Right lobe of liver (tissue), 4 donors: ENCODE data around the gene SMIM17.

Experiments used
- POLR2A ChIP-seq: fragments of 450-650 bp; IDR thresholded peaks from one replicate; pipeline ENCODE4 v1.6.1; 2017; ENCODE audit warnings: antibody characterized with exemption, mild to moderate bottlenecking
- TF ChIP-seq, protein P1 (sequence below), 4 donors: fragments of 200-600 bp in 3 of 4; fragments of 450-650 bp in 1 of 4; IDR thresholded peaks; one replicate each; pipeline versions ENCODE4 v1.5.1 to v1.8.0; 2016 to 2022; ENCODE audit warnings: antibody characterized with exemption in 4 of 4, mild to moderate bottlenecking in 2 of 4
- donor health status: DM: no; HTN: no; CAD: no.
- donor health status: DM: no; HTN: no; CAD: no.
- donor health status: DM: no; HTN: yes; CAD: no.

DNA sequence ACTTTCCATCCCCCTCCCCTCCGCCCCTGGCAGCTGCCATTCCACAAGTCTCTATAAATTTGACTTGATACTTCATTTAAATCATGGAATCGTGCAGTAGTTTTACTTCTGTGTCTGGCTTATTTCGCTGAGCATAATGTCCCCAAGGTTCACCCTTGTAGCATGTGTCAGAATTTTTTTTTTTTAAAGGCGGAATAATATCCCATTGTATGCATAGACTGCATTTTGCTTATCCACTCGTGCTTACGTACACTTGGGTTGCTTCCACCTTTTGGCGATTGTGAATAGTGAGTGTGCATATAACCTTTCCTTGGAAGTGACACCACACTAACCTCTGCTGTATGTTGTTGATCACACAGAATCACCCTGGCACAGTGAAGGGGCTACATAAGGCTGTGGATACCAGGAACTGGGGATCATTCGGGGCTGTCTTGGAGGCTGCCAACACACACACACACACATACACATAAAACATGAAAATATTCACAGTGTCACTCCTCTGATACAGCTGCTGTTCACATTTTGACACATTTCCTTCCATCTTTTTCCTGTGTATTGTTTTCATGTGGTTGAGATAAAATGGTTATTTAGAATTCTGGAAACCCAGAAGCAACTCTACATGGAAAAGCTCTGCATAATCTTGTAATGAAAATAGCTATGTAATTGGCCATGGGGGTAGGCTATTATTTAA is 34.5 kb upstream of the SMIM17 start:
- TF ChIP-seq, protein P1, sequence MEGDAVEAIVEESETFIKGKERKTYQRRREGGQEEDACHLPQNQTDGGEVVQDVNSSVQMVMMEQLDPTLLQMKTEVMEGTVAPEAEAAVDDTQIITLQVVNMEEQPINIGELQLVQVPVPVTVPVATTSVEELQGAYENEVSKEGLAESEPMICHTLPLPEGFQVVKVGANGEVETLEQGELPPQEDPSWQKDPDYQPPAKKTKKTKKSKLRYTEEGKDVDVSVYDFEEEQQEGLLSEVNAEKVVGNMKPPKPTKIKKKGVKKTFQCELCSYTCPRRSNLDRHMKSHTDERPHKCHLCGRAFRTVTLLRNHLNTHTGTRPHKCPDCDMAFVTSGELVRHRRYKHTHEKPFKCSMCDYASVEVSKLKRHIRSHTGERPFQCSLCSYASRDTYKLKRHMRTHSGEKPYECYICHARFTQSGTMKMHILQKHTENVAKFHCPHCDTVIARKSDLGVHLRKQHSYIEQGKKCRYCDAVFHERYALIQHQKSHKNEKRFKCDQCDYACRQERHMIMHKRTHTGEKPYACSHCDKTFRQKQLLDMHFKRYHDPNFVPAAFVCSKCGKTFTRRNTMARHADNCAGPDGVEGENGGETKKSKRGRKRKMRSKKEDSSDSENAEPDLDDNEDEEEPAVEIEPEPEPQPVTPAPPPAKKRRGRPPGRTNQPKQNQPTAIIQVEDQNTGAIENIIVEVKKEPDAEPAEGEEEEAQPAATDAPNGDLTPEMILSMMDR (IDR thresholded peaks at IDR 0.05), result no peak
- TF ChIP-seq POLR2A, result no peak
